Neural progenitor cell (in vitro differentiated cells): ENCODE data around the gene DNASE2B.

Experiments used
- EZH2 ChIP-seq: fragments of 200-600 bp; sonication (generic); IDR thresholded peaks from 2 replicates; pipeline ENCODE4 v1.6.1; 2017; ENCODE audit warnings: antibody characterized with exemption, mild to moderate bottlenecking, moderate library complexity
- EZH2phosphoT487 ChIP-seq: fragments of 200-600 bp; sonication (generic); IDR thresholded peaks from 2 replicates; pipeline ENCODE4 v1.6.1; 2017; ENCODE audit warnings: antibody characterized with exemption
- TF ChIP-seq, protein P1 (sequence below): fragments of 200-600 bp; sonication (generic); IDR thresholded peaks from 2 replicates; pipeline ENCODE4 v1.5.1; 2017; ENCODE audit warnings: antibody characterized with exemption, mild to moderate bottlenecking

DNA sequence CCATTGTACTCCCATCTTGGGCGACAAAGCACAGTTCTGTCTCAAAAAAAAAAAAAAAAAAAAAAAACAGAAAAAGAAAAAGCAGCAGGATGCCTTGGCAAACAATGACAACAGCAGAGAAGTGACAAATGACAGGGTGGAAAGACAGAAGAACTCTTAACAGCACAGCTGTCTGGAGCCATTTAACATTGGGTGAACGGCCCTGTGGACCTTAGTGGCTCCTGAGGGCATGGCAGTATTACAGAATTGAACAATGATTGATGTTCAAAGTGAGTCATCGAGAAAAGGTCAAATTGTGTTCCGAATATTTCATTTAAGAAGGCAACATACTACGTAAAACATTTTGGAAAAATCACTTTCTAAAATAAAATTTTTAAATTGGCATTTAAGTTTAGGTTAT, 30.0 kb downstream of the DNASE2B start:
- TF ChIP-seq, protein P1, sequence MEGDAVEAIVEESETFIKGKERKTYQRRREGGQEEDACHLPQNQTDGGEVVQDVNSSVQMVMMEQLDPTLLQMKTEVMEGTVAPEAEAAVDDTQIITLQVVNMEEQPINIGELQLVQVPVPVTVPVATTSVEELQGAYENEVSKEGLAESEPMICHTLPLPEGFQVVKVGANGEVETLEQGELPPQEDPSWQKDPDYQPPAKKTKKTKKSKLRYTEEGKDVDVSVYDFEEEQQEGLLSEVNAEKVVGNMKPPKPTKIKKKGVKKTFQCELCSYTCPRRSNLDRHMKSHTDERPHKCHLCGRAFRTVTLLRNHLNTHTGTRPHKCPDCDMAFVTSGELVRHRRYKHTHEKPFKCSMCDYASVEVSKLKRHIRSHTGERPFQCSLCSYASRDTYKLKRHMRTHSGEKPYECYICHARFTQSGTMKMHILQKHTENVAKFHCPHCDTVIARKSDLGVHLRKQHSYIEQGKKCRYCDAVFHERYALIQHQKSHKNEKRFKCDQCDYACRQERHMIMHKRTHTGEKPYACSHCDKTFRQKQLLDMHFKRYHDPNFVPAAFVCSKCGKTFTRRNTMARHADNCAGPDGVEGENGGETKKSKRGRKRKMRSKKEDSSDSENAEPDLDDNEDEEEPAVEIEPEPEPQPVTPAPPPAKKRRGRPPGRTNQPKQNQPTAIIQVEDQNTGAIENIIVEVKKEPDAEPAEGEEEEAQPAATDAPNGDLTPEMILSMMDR: no peak
- no peak for TF ChIP-seq EZH2
- TF ChIP-seq EZH2phosphoT487: no peak
